ENCODE data around the gene NR1I3. TPM values are rescaled to one million over a fixed set of nuclear protein-coding genes. Genes with fewer than 3 reads are reported as not detected.
A peak's percentile ranks its signal among the peaks of the same experiment; 100 is the strongest.

The NR1I3 gene
- total RNA-seq, 1 donor from 2014 or later, result not detected

DNA sequence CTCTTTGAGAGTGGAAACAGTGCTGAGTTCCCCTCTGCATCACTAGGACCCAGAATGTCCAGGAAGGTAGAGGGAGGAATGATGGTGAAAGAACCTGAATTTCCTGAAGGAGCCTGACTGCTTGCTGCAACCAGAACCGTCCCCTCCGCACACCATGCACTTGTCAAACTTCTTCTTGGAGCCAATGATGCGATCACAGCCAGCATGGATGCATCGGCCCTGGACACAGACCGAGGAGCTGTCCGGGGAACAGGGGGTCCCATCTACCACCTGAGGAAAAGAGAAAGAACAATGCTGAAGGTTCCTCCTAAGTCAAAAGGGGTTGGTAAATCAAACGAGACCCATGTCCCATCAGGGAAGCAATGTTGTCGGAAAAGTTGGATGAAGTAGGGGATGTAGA is 46.0 kb downstream of the NR1I3 start:
- TF ChIP-seq, protein P1, sequence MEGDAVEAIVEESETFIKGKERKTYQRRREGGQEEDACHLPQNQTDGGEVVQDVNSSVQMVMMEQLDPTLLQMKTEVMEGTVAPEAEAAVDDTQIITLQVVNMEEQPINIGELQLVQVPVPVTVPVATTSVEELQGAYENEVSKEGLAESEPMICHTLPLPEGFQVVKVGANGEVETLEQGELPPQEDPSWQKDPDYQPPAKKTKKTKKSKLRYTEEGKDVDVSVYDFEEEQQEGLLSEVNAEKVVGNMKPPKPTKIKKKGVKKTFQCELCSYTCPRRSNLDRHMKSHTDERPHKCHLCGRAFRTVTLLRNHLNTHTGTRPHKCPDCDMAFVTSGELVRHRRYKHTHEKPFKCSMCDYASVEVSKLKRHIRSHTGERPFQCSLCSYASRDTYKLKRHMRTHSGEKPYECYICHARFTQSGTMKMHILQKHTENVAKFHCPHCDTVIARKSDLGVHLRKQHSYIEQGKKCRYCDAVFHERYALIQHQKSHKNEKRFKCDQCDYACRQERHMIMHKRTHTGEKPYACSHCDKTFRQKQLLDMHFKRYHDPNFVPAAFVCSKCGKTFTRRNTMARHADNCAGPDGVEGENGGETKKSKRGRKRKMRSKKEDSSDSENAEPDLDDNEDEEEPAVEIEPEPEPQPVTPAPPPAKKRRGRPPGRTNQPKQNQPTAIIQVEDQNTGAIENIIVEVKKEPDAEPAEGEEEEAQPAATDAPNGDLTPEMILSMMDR (IDR thresholded peaks at IDR 0.05), result no peak
- H3K27ac Mint-ChIP-seq, result no peak overlapping the region
- no peaks in the 10 kb centered on the region for H3K36me3 Mint-ChIP-seq (ENCODE audit: low read depth)
- H3K27me3 Mint-ChIP-seq, result no peaks in the 10 kb centered on the region
- intact Hi-C loops (cut with micrococcal nuclease), result loop anchor here (1.0 to 5.0 kb wide), 8 partner anchors 10 to 190 kb away; partner anchors contain the start of genes B4GALT3 and USP21
- no peaks in the 10 kb centered on the region for H3K9me3 Mint-ChIP-seq
- DNase-seq (no peak), ATAC-seq (ENCODE audit: low read depth) (no peak)
- peaks cover 60% of the 10 kb centered on the region for H3K4me1 Mint-ChIP-seq
- POLR2A ChIA-PET, result interaction anchor here (1.1 to 3.3 kb wide), 4 partner anchors 10 to 33 kb away, joined by 4 to 23 read pairs (median 7); partner anchors contain the start of genes B4GALT3, NDUFS2 and TOMM40L
- no peak overlapping the region for H3K4me3 Mint-ChIP-seq
- CTCF ChIA-PET, result interaction anchor here (0.9 to 5.0 kb wide), 12 partner anchors 10 to 197 kb away, joined by 3 to 40 read pairs (median 6); partner anchors contain the start of genes B4GALT3, CFAP126, FCER1G and NDUFS2

DNA sequence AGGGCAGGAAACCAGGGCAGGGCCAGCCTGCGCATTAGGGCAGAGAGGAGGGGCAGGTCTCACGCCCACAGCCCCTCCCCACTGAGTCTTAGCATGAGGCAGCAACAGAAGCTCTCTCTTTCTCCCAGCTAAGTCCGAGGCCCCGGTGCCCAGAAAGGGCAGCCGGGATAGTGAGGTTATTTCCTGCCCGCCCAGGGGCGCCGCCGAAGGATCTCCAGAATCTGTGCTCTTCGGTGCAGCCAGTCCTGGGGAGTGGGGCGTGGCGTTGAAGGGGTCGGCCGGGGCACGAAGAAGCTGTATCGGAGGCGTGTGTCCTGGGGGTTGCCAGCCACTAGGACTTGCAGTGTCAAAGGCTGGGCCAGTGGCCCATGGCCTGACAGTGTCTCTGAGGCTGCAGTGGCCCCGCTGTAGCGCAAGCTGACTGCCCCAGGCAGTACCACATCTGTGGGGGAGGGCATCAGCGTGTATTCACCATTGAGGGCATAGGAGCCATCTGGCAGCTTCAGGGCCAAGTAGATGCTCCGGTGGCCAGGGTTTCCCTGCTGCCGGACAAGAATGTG is 47.0 kb downstream of the NR1I3 start:
- Mint-ChIP-seq H3K27ac (no peak overlapping the region), H3K4me1 (peaks cover 68% of the 10 kb centered on the region), H3K27me3 (no peaks in the 10 kb centered on the region), H3K9me3 (no peaks in the 10 kb centered on the region), H3K36me3 (ENCODE audit: low read depth) (no peaks in the 10 kb centered on the region), H3K4me3 (no peak overlapping the region)
- ATAC-seq (ENCODE audit: low read depth) (no peak), DNase-seq (no peak)
- ChIA-PET CTCF (interaction anchor here (0.7 to 5.0 kb wide), 10 partner anchors 10 to 198 kb away, joined by 3 to 40 read pairs (median 6); partner anchors contain the start of genes CFAP126, FCER1G, PCP4L1 and PPOX), POLR2A (interaction anchor here (0.5 to 3.3 kb wide), 4 partner anchors 9 to 17 kb away, joined by 3 to 23 read pairs (median 7); partner anchors contain the start of genes B4GALT3 and NDUFS2)
- intact Hi-C loops (cut with micrococcal nuclease), result loop anchor here (5.0 kb wide), 1 partner anchor 101 kb away; no protein-coding TSS in a partner anchor
- TF ChIP-seq, protein P1 (IDR thresholded peaks at IDR 0.05), result no peak

DNA sequence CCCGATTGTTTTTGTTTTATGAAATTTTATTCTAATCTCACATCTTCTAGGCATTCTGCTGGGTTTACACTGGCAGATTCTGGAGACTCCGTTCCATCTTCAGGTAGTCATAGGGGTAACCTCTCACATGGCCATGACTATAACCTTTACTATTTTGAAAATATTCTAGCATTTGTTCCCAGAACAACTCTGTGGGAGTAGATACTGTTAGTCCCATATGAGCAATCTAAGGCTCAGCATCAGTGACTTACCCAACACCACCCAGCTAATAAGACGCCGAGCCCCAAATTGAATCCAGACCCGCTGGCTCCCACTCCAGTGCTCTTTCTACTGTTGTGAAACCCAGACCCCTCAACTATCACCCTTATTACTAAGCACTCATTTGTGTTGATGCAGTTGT is 49.0 kb downstream of the NR1I3 start:
- Mint-ChIP-seq H3K27me3 (no peaks in the 10 kb centered on the region), H3K4me3 (no peak overlapping the region), H3K4me1 (peaks cover 70% of the 10 kb centered on the region), H3K27ac (peak overlapping the region; percentile 76), H3K36me3 (ENCODE audit: low read depth) (no peaks in the 10 kb centered on the region), H3K9me3 (no peaks in the 10 kb centered on the region)
- ChIA-PET POLR2A (no interaction called here), CTCF (no interaction called here)
- intact Hi-C loops (cut with micrococcal nuclease), result no loop called here
- ATAC-seq (ENCODE audit: low read depth), result no peak
- TF ChIP-seq, protein P1 (IDR thresholded peaks at IDR 0.05), result no peak
- DNase-seq, result no peak

DNA sequence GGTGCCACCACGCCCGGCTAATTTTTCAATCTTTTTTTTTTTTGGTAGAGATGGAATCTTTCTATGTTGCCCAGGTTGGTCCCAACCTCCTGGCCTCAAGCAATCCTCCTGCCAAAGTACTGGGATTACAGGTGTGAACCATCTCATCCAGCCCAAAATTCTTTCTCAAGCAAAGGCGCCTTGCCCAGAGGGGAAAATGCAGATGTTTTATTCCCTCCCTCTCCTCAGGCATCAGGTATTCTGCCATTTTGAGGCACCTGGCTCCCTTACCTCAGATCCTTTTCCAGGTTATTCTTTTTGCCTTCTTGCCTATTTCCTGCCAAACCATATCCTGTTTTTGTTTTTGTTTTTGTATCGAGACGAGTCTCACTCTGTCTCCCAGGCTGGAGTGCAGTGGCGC is 49.6 kb downstream of the NR1I3 start:
- peak overlapping the region; percentile 77 for H3K27ac Mint-ChIP-seq
- POLR2A ChIA-PET, result interaction anchor here (0.6 to 0.8 kb wide), 3 partner anchors 11 to 542 kb away, joined by 3 to 6 read pairs (median 3); partner anchors contain the start of genes B4GALT3 and PPOX

DNA sequence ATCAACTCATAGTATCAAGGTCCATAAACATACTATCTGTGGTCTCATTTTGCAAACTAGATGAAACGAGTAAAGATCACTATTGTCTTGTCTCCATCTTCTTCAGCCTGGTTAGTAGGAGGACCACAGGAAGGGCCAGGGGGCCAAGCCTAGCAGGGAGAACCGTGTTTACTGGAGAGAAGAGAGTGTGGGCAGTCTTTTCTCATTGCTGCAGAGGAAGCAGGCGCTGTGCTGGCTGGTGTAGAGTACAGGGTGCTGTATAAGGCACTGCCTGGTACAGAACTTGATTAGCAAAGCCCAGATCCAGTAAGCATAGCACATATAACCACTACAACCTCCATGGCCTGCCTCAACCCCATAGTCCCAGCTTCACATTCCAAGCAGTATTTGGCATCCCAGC is 50.7 kb downstream of the NR1I3 start:
- Mint-ChIP-seq H3K4me1 (peaks cover 71% of the 10 kb centered on the region), H3K27ac (peak overlapping the region; percentile 93), H3K36me3 (ENCODE audit: low read depth) (no peaks in the 10 kb centered on the region), H3K27me3 (no peaks in the 10 kb centered on the region), H3K4me3 (peak overlapping the region; percentile 38), H3K9me3 (no peaks in the 10 kb centered on the region)
- intact Hi-C loops (cut with micrococcal nuclease), result no loop called here
- DNase-seq (no peak), ATAC-seq (ENCODE audit: low read depth) (no peak)
- CTCF ChIA-PET, result interaction anchor here (1.6 to 2.4 kb wide), 2 partner anchors 22 to 38 kb away, joined by 6 to 11 read pairs; partner anchors contain the start of genes PPOX and TOMM40L
- TF ChIP-seq, protein P1 (IDR thresholded peaks at IDR 0.05), result no peak
- POLR2A ChIA-PET, result interaction anchor here (0.6 to 2.9 kb wide), 4 partner anchors 8 to 513 kb away, joined by 9 to 21 read pairs (median 13); partner anchors contain the start of genes B4GALT3 and PPOX

More for the DNA sequence above, 49.6 kb downstream of the NR1I3 start:
- H3K4me1 Mint-ChIP-seq, result peaks cover 73% of the 10 kb centered on the region
- H3K4me3 Mint-ChIP-seq, result no peak overlapping the region
- intact Hi-C loops (cut with micrococcal nuclease), result no loop called here
- ATAC-seq (ENCODE audit: low read depth), result no peak
- TF ChIP-seq, protein P1 (IDR thresholded peaks at IDR 0.05), result no peak
- H3K27me3 Mint-ChIP-seq, result no peaks in the 10 kb centered on the region
- no peaks in the 10 kb centered on the region for H3K9me3 Mint-ChIP-seq
- no peaks in the 10 kb centered on the region for H3K36me3 Mint-ChIP-seq (ENCODE audit: low read depth)
- CTCF ChIA-PET, result no interaction called here
- DNase-seq, result no peak

Measured in activated B cell treated with CpG ODN at 0.5 μM for 24 hours (primary cell).